Thymus (tissue), 11 donors: ENCODE results near the gene EBLN1. TPM values are rescaled to one million over a fixed set of nuclear protein-coding genes. Genes with fewer than 3 reads are reported as not detected.
"Not testable (repeated sequence)": the region's sequence is repeated elsewhere in the genome, so short reads cannot be mapped to it uniquely, and the experiment has no call there.

Source experiments
- DNase-seq, 9 donors: peaks; one replicate each; pipeline ENCODE4 v3.0.0-alpha.2; 2013; ENCODE audit warnings: low spot score in 9 of 9, low read depth in 6 of 9, missing footprints in 1 of 9
- H3K27ac ChIP-seq, 2 donors: one replicate each; pipeline ENCODE4 v1.5.1; 2013; ENCODE audit warnings: control low read depth in 1 of 2, low read depth in 1 of 2, low read length in 1 of 2, mild to moderate bottlenecking in 1 of 2, moderate library complexity in 1 of 2
- H3K27me3 ChIP-seq, 2 donors: one replicate each; pipeline ENCODE4 v1.5.1; 2013; ENCODE audit warnings: low read length in 1 of 2; ENCODE audit not compliant: control insufficient read depth in 2 of 2, insufficient read depth in 1 of 2
- H3K36me3 ChIP-seq, 2 donors: one replicate each; pipeline ENCODE4 v1.5.1; 2013; ENCODE audit warnings: low read length in 1 of 2, mild to moderate bottlenecking in 1 of 2, moderate library complexity in 1 of 2; ENCODE audit not compliant: control insufficient read depth in 2 of 2, insufficient read depth in 2 of 2
- H3K4me1 ChIP-seq, 2 donors: one replicate each; pipeline ENCODE4 v1.5.1; 2013; ENCODE audit warnings: low read length in 2 of 2; ENCODE audit not compliant: control insufficient read depth in 2 of 2, insufficient read depth in 2 of 2
- H3K4me3 ChIP-seq, 2 donors: one replicate each; pipeline ENCODE4 v1.5.1; 2013; ENCODE audit warnings: low read length in 2 of 2, control low read depth in 1 of 2, mild to moderate bottlenecking in 1 of 2
- H3K9me3 ChIP-seq, 2 donors: one replicate each; pipeline ENCODE4 v1.5.1; 2013; ENCODE audit warnings: low read length in 1 of 2, mild to moderate bottlenecking in 1 of 2; ENCODE audit not compliant: control insufficient read depth in 2 of 2, insufficient read depth in 1 of 2
- WGBS: extraction: QIAGEN DNeasy Blood & Tissue Kit; methylation state at CpG from one replicate; pipeline ENCODE4 v1.1.7; 2013; 5-methylcytosine and 5-hydroxymethylcytosine counted together
- polyA plus RNA-seq: library from polyadenylated mRNA; stranded (reverse); fragments of 200-250 nt; gene quantifications from one replicate; pipeline ENCODE4 v1.2.3, GENCODE V29; 2013
- total RNA-seq: library from RNA; stranded (reverse); fragments of 120-200 nt; gene quantifications from one replicate; pipeline ENCODE4 v1.2.4, GENCODE V29; 2013
- donor health status: healthy.

Gene EBLN1
- total and polyA plus RNA-seq, 2 donors = 0.11 TPM; not detected in 1

- not testable (repeated sequence) for H3K27me3 ChIP-seq, H3K4me3 ChIP-seq, DNase-seq, H3K9me3 ChIP-seq, H3K4me1 ChIP-seq, H3K27ac ChIP-seq, H3K36me3 ChIP-seq
- WGBS = 99% methylated on average over 5 of the region's 5 CpGs
These were observed 731 bp downstream of the EBLN1 start for GRCh38 chr10:22217084-22217483.

DNA sequence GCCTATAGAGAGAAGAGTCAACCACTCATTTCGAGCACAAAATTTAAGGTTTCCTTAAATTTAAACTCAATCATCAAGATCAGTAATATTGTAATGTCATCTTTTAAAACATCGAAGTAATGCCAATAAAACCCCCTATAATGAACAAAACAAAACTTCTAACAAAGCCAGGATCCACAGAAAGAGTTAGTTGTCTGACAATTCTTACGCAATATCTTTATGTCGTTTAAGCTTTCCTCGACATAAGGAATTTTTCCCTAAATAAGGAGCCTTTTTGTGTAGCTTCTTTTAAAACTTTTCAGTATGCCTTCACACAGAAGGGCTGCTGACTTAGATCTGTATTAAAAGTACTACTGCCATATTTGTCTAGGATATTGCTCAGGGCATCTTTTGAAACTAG lies 7.5 kb downstream of the EBLN1 start:
- Histone ChIP-seq H3K4me1 (no peaks in the 10 kb centered on the region), H3K9me3 (no peaks in the 10 kb centered on the region), H3K4me3 (no peak overlapping the region), H3K27me3 (no peaks in the 10 kb centered on the region), H3K36me3 (no peaks in the 10 kb centered on the region), H3K27ac (no peak overlapping the region)
- no peak for DNase-seq
- WGBS = 87% methylated on average over 5 of the region's 5 CpGs

- Histone ChIP-seq H3K36me3 (no peaks in the 10 kb centered on the region), H3K4me3 (no peak overlapping the region), H3K27me3 (no peaks in the 10 kb centered on the region), H3K27ac (no peak overlapping the region), H3K9me3 (no peaks in the 10 kb centered on the region), H3K4me1 (no peaks in the 10 kb centered on the region)
- 98% methylated on average over 2 of the region's 2 CpGs for WGBS
- no peak for DNase-seq
These were observed 23.9 kb downstream of the EBLN1 start for GRCh38 chr10:22193945-22194344.

GRCh38 chr10:22185586-22185985 lies 32.2 kb downstream of the EBLN1 start:
- no peaks in the 10 kb centered on the region for H3K27me3 ChIP-seq
- no peak overlapping the region for H3K4me3 ChIP-seq
- H3K9me3 ChIP-seq = no peaks in the 10 kb centered on the region
- no peak overlapping the region for H3K27ac ChIP-seq
- DNase-seq = no peak
- H3K4me1 ChIP-seq = no peaks in the 10 kb centered on the region
- WGBS = 94% methylated on average over 4 of the region's 4 CpGs
- H3K36me3 ChIP-seq = no peaks in the 10 kb centered on the region

DNA sequence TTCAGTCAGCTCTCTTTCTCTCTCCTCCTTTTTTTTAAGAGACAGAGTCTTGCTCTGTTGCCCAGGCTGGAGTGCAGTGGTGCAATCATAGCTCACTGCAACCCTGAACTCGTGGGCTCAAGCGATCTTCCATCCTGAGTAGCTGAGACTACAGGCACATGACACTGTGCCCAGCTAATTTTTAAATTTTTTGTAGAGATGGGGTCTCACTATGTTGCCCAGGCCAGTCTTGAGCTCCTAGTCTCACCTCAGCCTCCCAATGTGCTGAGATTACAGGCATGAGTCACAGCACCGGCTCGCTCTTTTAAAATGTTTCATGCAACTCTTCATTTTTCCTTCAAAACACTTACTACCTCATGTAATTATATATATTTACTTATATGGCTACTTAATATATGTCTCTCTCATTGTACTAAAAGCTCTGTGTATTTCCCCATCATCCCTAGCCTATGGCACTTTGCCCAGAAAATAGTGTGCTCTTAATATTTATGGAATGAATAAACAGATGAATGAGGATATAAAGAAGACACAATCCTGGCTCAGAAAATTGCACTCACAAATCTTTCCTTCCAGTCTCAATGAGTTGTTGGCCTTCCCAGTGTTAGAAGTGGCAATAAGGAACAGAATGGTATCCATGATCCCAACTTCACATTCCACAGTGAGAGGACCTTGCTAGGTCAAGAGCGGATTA lies 33.9 kb downstream of the EBLN1 start:
- Histone ChIP-seq H3K27me3 (no peaks in the 10 kb centered on the region), H3K4me3 (no peak overlapping the region), H3K9me3 (no peaks in the 10 kb centered on the region), H3K36me3 (no peaks in the 10 kb centered on the region), H3K27ac (no peak overlapping the region), H3K4me1 (no peaks in the 10 kb centered on the region)
- WGBS = 98% methylated on average over 5 of the region's 5 CpGs
- no peak for DNase-seq

- 98% methylated on average over 2 of the region's 2 CpGs for WGBS
- Histone ChIP-seq H3K27ac (no peak overlapping the region), H3K4me1 (no peaks in the 10 kb centered on the region), H3K4me3 (no peak overlapping the region), H3K36me3 (no peaks in the 10 kb centered on the region), H3K27me3 (no peaks in the 10 kb centered on the region), H3K9me3 (no peaks in the 10 kb centered on the region)
- DNase-seq = no peak
These were observed 37.1 kb downstream of the EBLN1 start for GRCh38 chr10:22180724-22181123.

GRCh38 chr10:22174442-22174841 lies 43.4 kb downstream of the EBLN1 start:
- Histone ChIP-seq H3K4me3 (no peak overlapping the region), H3K4me1 (no peaks in the 10 kb centered on the region), H3K9me3 (no peaks in the 10 kb centered on the region), H3K27me3 (no peaks in the 10 kb centered on the region), H3K27ac (no peak overlapping the region), H3K36me3 (no peaks in the 10 kb centered on the region)
- DNase-seq = no peak

DNA sequence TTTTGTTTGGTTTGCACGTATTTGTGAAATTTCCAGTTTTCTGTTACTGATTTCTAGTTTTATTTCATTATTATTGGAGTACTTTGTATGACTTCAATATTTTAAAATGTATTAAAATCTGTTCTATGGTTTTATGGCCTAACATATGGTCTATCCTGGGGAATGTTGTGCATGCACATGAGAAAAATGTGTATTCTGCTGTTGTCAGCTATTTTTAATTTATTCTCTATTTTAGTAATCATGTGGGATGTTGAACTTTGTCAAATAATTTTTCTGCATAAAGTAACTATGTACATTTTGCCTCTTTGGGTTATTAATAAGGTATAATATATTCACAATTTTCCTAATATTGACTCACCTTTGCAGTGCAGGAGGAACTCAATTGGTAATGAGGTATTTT lies 46.7 kb downstream of the EBLN1 start:
- no peaks in the 10 kb centered on the region for H3K9me3 ChIP-seq
- DNase-seq = no peak
- H3K4me3 ChIP-seq = no peak overlapping the region
- H3K27ac ChIP-seq = no peak overlapping the region
- H3K4me1 ChIP-seq = no peaks in the 10 kb centered on the region
- H3K27me3 ChIP-seq = no peaks in the 10 kb centered on the region
- WGBS = 92% methylated on average over 1 of the region's 1 CpG
- no peaks in the 10 kb centered on the region for H3K36me3 ChIP-seq

DNA sequence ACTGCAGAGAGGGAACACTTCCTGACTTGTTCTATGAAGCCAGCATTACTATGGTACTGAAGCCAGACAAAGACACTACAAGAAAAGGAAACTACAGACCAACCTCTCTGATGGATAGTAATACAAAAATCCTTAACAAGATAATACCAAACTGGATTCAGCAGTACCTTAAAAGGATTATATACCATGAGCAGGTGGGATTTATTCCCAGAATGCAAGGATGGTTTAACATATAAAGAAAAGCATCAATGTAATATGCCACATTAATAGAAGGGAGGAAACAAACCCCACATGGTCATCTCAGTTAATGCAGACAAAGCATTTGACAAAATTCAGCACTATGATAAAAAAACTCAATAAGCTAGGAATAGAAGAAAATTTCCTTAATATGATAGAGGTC lies 47.2 kb downstream of the EBLN1 start:
- H3K27me3 ChIP-seq = no peaks in the 10 kb centered on the region
- H3K36me3 ChIP-seq = no peaks in the 10 kb centered on the region
- H3K9me3 ChIP-seq = no peaks in the 10 kb centered on the region
- no peak for DNase-seq
- no peak overlapping the region for H3K27ac ChIP-seq
- H3K4me1 ChIP-seq = no peaks in the 10 kb centered on the region
- no peak overlapping the region for H3K4me3 ChIP-seq

- Histone ChIP-seq H3K4me3 (no peak overlapping the region), H3K4me1 (peaks cover 0 to 7% of the 10 kb centered on the region in 2 donors), H3K36me3 (no peaks in the 10 kb centered on the region), H3K9me3 (no peaks in the 10 kb centered on the region), H3K27ac (no peak overlapping the region), H3K27me3 (no peaks in the 10 kb centered on the region)
- 88% methylated on average over 2 of the region's 2 CpGs for WGBS
- no peak for DNase-seq
These were observed 57.8 kb downstream of the EBLN1 start for GRCh38 chr10:22159979-22160378.
